ENCODE data around the gene CMSS1.

CMSS1 gene

DNA sequence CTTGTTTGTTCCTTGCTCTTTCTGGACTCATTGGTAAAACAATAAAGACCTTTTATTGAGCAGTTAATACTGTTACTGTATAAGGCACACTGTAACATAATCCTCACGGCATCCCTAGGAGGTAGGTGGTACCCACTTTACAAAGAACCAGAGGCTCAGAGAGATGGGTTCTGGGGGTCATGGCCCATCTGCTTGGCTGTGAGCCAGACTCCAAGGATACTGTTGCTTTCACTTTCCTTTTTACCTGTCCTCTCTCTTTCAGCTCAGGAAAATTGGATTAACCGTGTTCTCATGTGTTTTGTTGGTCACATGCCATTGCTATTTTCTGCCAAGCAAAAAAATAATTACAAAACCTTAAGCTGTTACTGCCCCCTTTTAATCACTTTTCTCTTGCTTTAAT, 331.5 kb downstream of the CMSS1 start:
- H3K4me2 ChIP-seq (ENCODE audit: low read depth, low read length) = no peak overlapping the region
- no peaks in the 10 kb centered on the region for H3K79me2 ChIP-seq (ENCODE audit: low read length)
- no peaks in the 10 kb centered on the region for H3K4me1 ChIP-seq (ENCODE audit: low read length)

DNA sequence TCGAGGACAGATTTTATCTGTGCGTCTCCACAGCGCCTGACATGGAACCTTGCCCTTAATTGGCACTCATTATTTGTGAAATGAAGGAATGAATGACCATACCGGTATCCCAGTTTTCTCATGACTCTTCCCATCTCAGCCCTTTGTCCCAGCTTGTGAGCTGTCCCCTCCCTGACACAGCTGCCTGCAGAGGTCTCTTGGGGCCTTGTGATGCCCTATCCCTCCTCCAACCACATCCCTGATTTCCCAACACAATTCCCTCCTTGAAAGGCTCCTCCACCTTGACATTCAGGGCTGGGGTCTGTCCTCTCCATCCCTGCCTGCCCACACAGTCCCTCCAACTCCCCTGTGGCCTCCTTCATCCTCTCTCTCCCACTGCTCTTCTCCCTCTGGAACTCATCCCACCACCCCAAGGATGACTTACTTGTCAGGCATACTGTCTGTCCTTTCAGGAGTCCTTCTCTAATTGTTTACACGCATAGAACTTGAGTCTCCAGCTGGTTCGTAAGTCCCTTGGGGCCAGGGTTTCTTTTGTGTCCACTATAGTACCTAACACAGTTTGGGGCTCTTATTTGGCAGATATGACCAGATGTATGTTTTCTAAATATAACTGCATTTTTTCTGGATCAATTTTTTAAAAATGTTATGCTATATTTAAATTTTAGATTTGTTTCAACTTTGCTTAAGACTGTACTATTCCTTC, 332.2 kb downstream of the CMSS1 start:
- Histone ChIP-seq H3K27me3 (replicated peaks; ENCODE audit: insufficient read depth, low read length) (no peaks in the 10 kb centered on the region), H3K4me2 (ENCODE audit: low read depth, low read length) (no peak overlapping the region), H3K36me3 (replicated peaks; ENCODE audit: insufficient read depth, low read length) (no peaks in the 10 kb centered on the region), H3K4me1 (ENCODE audit: low read length) (no peaks in the 10 kb centered on the region), H3K9me2 (replicated peaks; ENCODE audit: insufficient read depth, low read length) (no peaks in the 10 kb centered on the region), H3K9me3 (replicated peaks; ENCODE audit: insufficient read depth, low read length) (no peaks in the 10 kb centered on the region), H3K9ac (ENCODE audit: low read length) (no peak overlapping the region), H4K20me1 (ENCODE audit: insufficient read depth, low read length) (no peaks in the 10 kb centered on the region), H3K4me3 (ENCODE audit: low read length) (no peak overlapping the region), H3F3A (ENCODE audit: insufficient read depth, low read length) (no peaks in the 10 kb centered on the region), H3K27ac (ENCODE audit: low read length) (no peak overlapping the region), H2AFZ (ENCODE audit: low read length) (no peak overlapping the region), H3K79me2 (ENCODE audit: low read length) (no peaks in the 10 kb centered on the region)
- no peak for TF ChIP-seq EZH2 (optimal IDR thresholded peaks at IDR 0.05; ENCODE audit: low read depth, low read length)
- no peak for TF ChIP-seq EZH2phosphoT487 (IDR thresholded peaks at IDR 0.05; ENCODE audit: low read length)
- TF ChIP-seq, protein P1, sequence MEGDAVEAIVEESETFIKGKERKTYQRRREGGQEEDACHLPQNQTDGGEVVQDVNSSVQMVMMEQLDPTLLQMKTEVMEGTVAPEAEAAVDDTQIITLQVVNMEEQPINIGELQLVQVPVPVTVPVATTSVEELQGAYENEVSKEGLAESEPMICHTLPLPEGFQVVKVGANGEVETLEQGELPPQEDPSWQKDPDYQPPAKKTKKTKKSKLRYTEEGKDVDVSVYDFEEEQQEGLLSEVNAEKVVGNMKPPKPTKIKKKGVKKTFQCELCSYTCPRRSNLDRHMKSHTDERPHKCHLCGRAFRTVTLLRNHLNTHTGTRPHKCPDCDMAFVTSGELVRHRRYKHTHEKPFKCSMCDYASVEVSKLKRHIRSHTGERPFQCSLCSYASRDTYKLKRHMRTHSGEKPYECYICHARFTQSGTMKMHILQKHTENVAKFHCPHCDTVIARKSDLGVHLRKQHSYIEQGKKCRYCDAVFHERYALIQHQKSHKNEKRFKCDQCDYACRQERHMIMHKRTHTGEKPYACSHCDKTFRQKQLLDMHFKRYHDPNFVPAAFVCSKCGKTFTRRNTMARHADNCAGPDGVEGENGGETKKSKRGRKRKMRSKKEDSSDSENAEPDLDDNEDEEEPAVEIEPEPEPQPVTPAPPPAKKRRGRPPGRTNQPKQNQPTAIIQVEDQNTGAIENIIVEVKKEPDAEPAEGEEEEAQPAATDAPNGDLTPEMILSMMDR (IDR thresholded peaks at IDR 0.05; ENCODE audit: low read length) = no peak
- DNase-seq = no peak

More for the DNA sequence above, 331.5 kb downstream of the CMSS1 start:
- Histone ChIP-seq H3K9me2 (replicated peaks; ENCODE audit: insufficient read depth, low read length) (no peaks in the 10 kb centered on the region), H2AFZ (ENCODE audit: low read length) (no peak overlapping the region), H3F3A (ENCODE audit: insufficient read depth, low read length) (no peaks in the 10 kb centered on the region), H4K20me1 (ENCODE audit: insufficient read depth, low read length) (no peaks in the 10 kb centered on the region), H3K27ac (ENCODE audit: low read length) (no peak overlapping the region), H3K4me3 (ENCODE audit: low read length) (no peak overlapping the region), H3K9ac (ENCODE audit: low read length) (no peak overlapping the region), H3K27me3 (replicated peaks; ENCODE audit: insufficient read depth, low read length) (no peaks in the 10 kb centered on the region), H3K9me3 (replicated peaks; ENCODE audit: insufficient read depth, low read length) (no peaks in the 10 kb centered on the region), H3K36me3 (replicated peaks; ENCODE audit: insufficient read depth, low read length) (no peaks in the 10 kb centered on the region)
- TF ChIP-seq, protein P1 (IDR thresholded peaks at IDR 0.05; ENCODE audit: low read length) = no peak
- TF ChIP-seq EZH2phosphoT487 (IDR thresholded peaks at IDR 0.05; ENCODE audit: low read length) (no peak), EZH2 (optimal IDR thresholded peaks at IDR 0.05; ENCODE audit: low read depth, low read length) (no peak)
- no peak for DNase-seq

DNA sequence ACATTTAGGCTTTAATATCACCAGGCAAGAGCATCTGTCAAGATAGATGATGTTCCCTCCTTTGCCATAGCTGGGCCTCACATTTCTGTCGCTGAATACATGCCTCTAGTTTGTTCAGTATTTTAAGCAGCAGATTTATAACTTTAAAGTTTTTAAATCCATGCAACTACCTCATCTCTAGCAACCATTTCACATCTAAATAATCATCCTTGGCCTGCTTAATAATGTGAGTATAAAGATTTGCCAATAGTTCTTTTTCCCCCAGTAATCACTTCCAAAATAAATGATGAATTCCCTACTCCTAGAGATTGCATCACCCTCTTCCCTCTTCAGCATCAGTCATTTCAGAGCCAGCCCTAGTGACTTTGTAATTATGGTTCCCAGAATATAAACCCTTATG, 332.8 kb downstream of the CMSS1 start:
- Histone ChIP-seq H3K27me3 (replicated peaks; ENCODE audit: insufficient read depth, low read length) (no peaks in the 10 kb centered on the region), H3K36me3 (replicated peaks; ENCODE audit: insufficient read depth, low read length) (no peaks in the 10 kb centered on the region)

More for the DNA sequence above, 332.8 kb downstream of the CMSS1 start:
- Histone ChIP-seq H3K4me3 (ENCODE audit: low read length) (no peak overlapping the region), H3K9me3 (replicated peaks; ENCODE audit: insufficient read depth, low read length) (no peaks in the 10 kb centered on the region), H3K27ac (ENCODE audit: low read length) (no peak overlapping the region), H3K4me2 (ENCODE audit: low read depth, low read length) (no peak overlapping the region), H3K9ac (ENCODE audit: low read length) (no peak overlapping the region), H3K9me2 (replicated peaks; ENCODE audit: insufficient read depth, low read length) (no peaks in the 10 kb centered on the region), H2AFZ (ENCODE audit: low read length) (no peak overlapping the region), H3K79me2 (ENCODE audit: low read length) (no peaks in the 10 kb centered on the region), H3K4me1 (ENCODE audit: low read length) (no peaks in the 10 kb centered on the region), H3F3A (ENCODE audit: insufficient read depth, low read length) (no peaks in the 10 kb centered on the region), H4K20me1 (ENCODE audit: insufficient read depth, low read length) (no peaks in the 10 kb centered on the region)
- no peak for TF ChIP-seq EZH2 (optimal IDR thresholded peaks at IDR 0.05; ENCODE audit: low read depth, low read length)
- no peak for TF ChIP-seq EZH2phosphoT487 (IDR thresholded peaks at IDR 0.05; ENCODE audit: low read length)
- TF ChIP-seq, protein P1 (IDR thresholded peaks at IDR 0.05; ENCODE audit: low read length) = no peak
- no peak for DNase-seq

Measured in MM.1S (cell line).